ENCODE data around the gene IGIP.

The IGIP gene

GRCh38 chr5:140157032-140157781 lies 31.5 kb downstream of the IGIP start:
- no peak overlapping the region for H3K27ac ChIP-seq
- TF ChIP-seq ZFX (IDR thresholded peaks at IDR 0.05; ENCODE audit: borderline replicate concordance) (no peak), CTCF (IDR thresholded peaks at IDR 0.05) (peak; percentile 88)

- no peak overlapping the region for H3K27ac ChIP-seq
- TF ChIP-seq ZFX (IDR thresholded peaks at IDR 0.05; ENCODE audit: borderline replicate concordance): no peak
- no peak for TF ChIP-seq CTCF (IDR thresholded peaks at IDR 0.05)
These were observed 33.5 kb downstream of the IGIP start for GRCh38 chr5:140159014-140159927.

- no peak for TF ChIP-seq ZFX (IDR thresholded peaks at IDR 0.05; ENCODE audit: borderline replicate concordance)
- no peak overlapping the region for H3K27ac ChIP-seq
These were observed 36.5 kb downstream of the IGIP start for GRCh38 chr5:140162275-140162674.

- H3K27ac ChIP-seq: no peak overlapping the region
- TF ChIP-seq CTCF (IDR thresholded peaks at IDR 0.05) (no peak), ZFX (IDR thresholded peaks at IDR 0.05; ENCODE audit: borderline replicate concordance) (no peak)
These were observed 37.0 kb downstream of the IGIP start for GRCh38 chr5:140162781-140163180.

GRCh38 chr5:140165101-140165922 lies 39.6 kb downstream of the IGIP start:
- TF ChIP-seq ZFX (IDR thresholded peaks at IDR 0.05; ENCODE audit: borderline replicate concordance) (no peak), CTCF (IDR thresholded peaks at IDR 0.05) (no peak)
- no peak overlapping the region for H3K27ac ChIP-seq

GRCh38 chr5:140165923-140166270 lies 40.2 kb downstream of the IGIP start:
- no peak for TF ChIP-seq CTCF (IDR thresholded peaks at IDR 0.05)
- TF ChIP-seq ZFX (IDR thresholded peaks at IDR 0.05; ENCODE audit: borderline replicate concordance): no peak
- H3K27ac ChIP-seq: no peak overlapping the region

- no peak for TF ChIP-seq ZFX (IDR thresholded peaks at IDR 0.05; ENCODE audit: borderline replicate concordance)
- no peak for TF ChIP-seq CTCF (IDR thresholded peaks at IDR 0.05)
- no peak overlapping the region for H3K27ac ChIP-seq
These were observed 41.2 kb downstream of the IGIP start for GRCh38 chr5:140166911-140167310.
